ENCODE measurements around the gene SLC35E3.

SLC35E3 gene

DNA sequence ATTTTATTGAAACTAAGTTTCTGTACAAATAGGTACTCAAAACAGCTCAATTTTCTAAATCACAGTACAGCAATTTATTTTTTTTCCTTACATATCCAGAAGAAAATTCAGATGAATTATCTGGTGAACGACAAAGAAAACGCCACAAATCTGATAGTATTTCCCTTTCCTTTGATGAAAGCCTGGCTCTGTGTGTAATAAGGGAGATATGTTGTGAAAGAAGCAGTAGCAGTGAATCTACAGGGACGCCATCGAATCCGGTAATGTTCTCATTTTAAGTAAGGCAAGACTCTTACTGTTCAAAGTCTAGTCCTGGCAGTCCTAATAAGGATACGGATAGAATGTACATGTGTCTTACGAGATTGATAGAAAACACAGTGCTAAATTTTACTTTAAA, 82.7 kb downstream of the SLC35E3 start:
- Histone ChIP-seq H2AFZ (ENCODE audit: low read depth, low read length, severe bottlenecking) (no peak overlapping the region), H3F3A (ENCODE audit: insufficient read depth) (peaks cover 33% of the 10 kb centered on the region), H3K9me2 (replicated peaks; ENCODE audit: insufficient read depth, low read length) (no peaks in the 10 kb centered on the region), H3K4me2 (ENCODE audit: low read depth, low read length, poor library complexity, severe bottlenecking) (no peak overlapping the region), H3K27ac (ENCODE audit: low read depth, low read length) (no peak overlapping the region), H3K9me3 (ENCODE audit: insufficient read depth, low read length) (no peaks in the 10 kb centered on the region), H3K4me3 (ENCODE audit: insufficient read depth, low read length, poor library complexity, severe bottlenecking) (no peak overlapping the region), H3K79me2 (ENCODE audit: insufficient read depth, low read length) (peaks cover 28% of the 10 kb centered on the region), H3K27me3 (ENCODE audit: low read length) (no peaks in the 10 kb centered on the region), H4K20me1 (ENCODE audit: low read depth, low read length) (no peaks in the 10 kb centered on the region; the same call in 1 of the 2 replicates), H3K36me3 (ENCODE audit: low read length) (peaks cover 66% of the 10 kb centered on the region), H3K9ac (ENCODE audit: low read length) (no peak overlapping the region)
- TF ChIP-seq, protein P1, sequence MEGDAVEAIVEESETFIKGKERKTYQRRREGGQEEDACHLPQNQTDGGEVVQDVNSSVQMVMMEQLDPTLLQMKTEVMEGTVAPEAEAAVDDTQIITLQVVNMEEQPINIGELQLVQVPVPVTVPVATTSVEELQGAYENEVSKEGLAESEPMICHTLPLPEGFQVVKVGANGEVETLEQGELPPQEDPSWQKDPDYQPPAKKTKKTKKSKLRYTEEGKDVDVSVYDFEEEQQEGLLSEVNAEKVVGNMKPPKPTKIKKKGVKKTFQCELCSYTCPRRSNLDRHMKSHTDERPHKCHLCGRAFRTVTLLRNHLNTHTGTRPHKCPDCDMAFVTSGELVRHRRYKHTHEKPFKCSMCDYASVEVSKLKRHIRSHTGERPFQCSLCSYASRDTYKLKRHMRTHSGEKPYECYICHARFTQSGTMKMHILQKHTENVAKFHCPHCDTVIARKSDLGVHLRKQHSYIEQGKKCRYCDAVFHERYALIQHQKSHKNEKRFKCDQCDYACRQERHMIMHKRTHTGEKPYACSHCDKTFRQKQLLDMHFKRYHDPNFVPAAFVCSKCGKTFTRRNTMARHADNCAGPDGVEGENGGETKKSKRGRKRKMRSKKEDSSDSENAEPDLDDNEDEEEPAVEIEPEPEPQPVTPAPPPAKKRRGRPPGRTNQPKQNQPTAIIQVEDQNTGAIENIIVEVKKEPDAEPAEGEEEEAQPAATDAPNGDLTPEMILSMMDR (IDR thresholded peaks at IDR 0.05; ENCODE audit: insufficient read depth, low read length, poor library complexity, severe bottlenecking): no peak
- TF ChIP-seq EZH2phosphoT487 (conservative IDR thresholded peaks at IDR 0.05; ENCODE audit: low read length): no peak
